Measurements from ENCODE around the gene TNFAIP8. TPM values are rescaled to one million over a fixed set of nuclear protein-coding genes. Genes with fewer than 3 reads are reported as not detected.

The TNFAIP8 gene
- total and polyA plus RNA-seq, 2 of the 13 experiments (the other 11 are each of a cell fraction or from before 2014, with no cell fraction given), result 6.4 to 11.2 TPM

GRCh38 chr5:119347574-119347973, 8.2 kb upstream of the TNFAIP8 start (continued):
- no peak for TF ChIP-seq ZBTB40 (IDR thresholded peaks at IDR 0.05)
- TF ChIP-seq ZBTB40 (CRISPR knock-in tag; IDR thresholded peaks at IDR 0.05), result no peak
- no peak for TF ChIP-seq ZNF275 (CRISPR knock-in tag; IDR thresholded peaks at IDR 0.05; ENCODE audit: borderline replicate concordance)

All from HepG2 (cell line).